ENCODE data around the gene MAX. TPM values are rescaled to one million over a fixed set of nuclear protein-coding genes. Genes with fewer than 3 reads are reported as not detected.

MAX gene
- total and polyA plus RNA-seq, 2 of the 8 experiments (the other 6 are each of a cell fraction or from before 2014, with no cell fraction given): 36.9 to 65.1 TPM

DNA sequence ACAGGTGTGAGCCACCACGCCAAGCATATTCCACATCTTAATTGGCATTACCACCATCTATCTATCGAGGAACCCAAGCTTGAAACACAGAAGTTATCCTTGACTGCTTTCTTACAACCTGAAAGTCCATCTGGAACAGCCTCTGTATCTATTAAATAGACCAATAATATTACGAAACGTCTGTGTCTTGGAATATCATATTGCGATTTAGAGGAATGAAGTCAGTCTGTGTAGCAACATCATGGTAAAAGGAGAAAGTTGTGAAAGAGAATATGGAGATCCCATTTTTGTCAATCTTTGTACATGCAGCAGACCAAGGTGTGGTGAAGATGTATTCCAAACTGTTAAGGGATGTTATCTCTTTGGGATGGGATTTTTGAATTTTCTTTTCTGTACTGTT is 25.8 kb upstream of the MAX start (continued):
- TF ChIP-seq, protein P1, sequence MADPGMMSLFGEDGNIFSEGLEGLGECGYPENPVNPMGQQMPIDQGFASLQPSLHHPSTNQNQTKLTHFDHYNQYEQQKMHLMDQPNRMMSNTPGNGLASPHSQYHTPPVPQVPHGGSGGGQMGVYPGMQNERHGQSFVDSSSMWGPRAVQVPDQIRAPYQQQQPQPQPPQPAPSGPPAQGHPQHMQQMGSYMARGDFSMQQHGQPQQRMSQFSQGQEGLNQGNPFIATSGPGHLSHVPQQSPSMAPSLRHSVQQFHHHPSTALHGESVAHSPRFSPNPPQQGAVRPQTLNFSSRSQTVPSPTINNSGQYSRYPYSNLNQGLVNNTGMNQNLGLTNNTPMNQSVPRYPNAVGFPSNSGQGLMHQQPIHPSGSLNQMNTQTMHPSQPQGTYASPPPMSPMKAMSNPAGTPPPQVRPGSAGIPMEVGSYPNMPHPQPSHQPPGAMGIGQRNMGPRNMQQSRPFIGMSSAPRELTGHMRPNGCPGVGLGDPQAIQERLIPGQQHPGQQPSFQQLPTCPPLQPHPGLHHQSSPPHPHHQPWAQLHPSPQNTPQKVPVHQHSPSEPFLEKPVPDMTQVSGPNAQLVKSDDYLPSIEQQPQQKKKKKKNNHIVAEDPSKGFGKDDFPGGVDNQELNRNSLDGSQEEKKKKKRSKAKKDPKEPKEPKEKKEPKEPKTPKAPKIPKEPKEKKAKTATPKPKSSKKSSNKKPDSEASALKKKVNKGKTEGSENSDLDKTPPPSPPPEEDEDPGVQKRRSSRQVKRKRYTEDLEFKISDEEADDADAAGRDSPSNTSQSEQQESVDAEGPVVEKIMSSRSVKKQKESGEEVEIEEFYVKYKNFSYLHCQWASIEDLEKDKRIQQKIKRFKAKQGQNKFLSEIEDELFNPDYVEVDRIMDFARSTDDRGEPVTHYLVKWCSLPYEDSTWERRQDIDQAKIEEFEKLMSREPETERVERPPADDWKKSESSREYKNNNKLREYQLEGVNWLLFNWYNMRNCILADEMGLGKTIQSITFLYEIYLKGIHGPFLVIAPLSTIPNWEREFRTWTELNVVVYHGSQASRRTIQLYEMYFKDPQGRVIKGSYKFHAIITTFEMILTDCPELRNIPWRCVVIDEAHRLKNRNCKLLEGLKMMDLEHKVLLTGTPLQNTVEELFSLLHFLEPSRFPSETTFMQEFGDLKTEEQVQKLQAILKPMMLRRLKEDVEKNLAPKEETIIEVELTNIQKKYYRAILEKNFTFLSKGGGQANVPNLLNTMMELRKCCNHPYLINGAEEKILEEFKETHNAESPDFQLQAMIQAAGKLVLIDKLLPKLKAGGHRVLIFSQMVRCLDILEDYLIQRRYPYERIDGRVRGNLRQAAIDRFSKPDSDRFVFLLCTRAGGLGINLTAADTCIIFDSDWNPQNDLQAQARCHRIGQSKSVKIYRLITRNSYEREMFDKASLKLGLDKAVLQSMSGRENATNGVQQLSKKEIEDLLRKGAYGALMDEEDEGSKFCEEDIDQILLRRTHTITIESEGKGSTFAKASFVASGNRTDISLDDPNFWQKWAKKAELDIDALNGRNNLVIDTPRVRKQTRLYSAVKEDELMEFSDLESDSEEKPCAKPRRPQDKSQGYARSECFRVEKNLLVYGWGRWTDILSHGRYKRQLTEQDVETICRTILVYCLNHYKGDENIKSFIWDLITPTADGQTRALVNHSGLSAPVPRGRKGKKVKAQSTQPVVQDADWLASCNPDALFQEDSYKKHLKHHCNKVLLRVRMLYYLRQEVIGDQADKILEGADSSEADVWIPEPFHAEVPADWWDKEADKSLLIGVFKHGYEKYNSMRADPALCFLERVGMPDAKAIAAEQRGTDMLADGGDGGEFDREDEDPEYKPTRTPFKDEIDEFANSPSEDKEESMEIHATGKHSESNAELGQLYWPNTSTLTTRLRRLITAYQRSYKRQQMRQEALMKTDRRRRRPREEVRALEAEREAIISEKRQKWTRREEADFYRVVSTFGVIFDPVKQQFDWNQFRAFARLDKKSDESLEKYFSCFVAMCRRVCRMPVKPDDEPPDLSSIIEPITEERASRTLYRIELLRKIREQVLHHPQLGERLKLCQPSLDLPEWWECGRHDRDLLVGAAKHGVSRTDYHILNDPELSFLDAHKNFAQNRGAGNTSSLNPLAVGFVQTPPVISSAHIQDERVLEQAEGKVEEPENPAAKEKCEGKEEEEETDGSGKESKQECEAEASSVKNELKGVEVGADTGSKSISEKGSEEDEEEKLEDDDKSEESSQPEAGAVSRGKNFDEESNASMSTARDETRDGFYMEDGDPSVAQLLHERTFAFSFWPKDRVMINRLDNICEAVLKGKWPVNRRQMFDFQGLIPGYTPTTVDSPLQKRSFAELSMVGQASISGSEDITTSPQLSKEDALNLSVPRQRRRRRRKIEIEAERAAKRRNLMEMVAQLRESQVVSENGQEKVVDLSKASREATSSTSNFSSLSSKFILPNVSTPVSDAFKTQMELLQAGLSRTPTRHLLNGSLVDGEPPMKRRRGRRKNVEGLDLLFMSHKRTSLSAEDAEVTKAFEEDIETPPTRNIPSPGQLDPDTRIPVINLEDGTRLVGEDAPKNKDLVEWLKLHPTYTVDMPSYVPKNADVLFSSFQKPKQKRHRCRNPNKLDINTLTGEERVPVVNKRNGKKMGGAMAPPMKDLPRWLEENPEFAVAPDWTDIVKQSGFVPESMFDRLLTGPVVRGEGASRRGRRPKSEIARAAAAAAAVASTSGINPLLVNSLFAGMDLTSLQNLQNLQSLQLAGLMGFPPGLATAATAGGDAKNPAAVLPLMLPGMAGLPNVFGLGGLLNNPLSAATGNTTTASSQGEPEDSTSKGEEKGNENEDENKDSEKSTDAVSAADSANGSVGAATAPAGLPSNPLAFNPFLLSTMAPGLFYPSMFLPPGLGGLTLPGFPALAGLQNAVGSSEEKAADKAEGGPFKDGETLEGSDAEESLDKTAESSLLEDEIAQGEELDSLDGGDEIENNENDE (IDR thresholded peaks at IDR 0.05; ENCODE audit: insufficient replicate concordance, low read length): no peak
- TF ChIP-seq BRCA1 (IDR thresholded peaks at IDR 0.05; ENCODE audit: low read depth, low read length): no peak
